ENCODE measurements around the gene SLC35F1. TPM values are rescaled to one million over a fixed set of nuclear protein-coding genes. Genes with fewer than 3 reads are reported as not detected.

SLC35F1 gene
- total RNA-seq, 1 experiment from 2014 or later, result not detected

DNA sequence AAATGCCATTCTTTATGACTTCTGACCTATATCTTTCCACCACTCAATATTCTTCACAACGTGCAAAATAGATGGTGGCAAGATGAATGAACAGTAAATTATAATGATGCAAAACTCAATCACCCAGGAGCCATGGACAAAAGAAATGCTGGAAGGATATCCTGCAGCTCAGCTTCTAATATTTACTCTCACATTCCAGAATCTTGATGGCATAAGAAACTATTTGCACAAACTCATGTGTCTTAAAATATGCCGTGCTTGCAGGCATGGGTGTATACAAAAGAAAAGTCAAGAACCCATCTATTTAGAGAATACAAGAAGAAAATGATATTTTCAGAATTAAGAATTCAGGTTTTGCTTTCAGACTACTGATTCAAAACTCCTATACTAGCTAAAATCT is 217.8 kb downstream of the SLC35F1 start:
- Histone ChIP-seq H3K9me3 (ENCODE audit: insufficient read depth, low read depth) (no peaks in the 10 kb centered on the region), H3K36me3 (ENCODE audit: low read depth) (no peaks in the 10 kb centered on the region), H3K27me3 (ENCODE audit: insufficient read depth, low read depth) (no peaks in the 10 kb centered on the region), H3K4me2 (no peak overlapping the region), H3K79me2 (ENCODE audit: low read depth) (no peaks in the 10 kb centered on the region), H3K4me1 (replicated peaks; ENCODE audit: insufficient read depth) (no peaks in the 10 kb centered on the region), H2AFZ (no peak overlapping the region), H3F3A (ENCODE audit: insufficient read depth, low read depth) (no peaks in the 10 kb centered on the region), H3K4me3 (no peak overlapping the region), H3K27ac (no peak overlapping the region), H4K20me1 (ENCODE audit: insufficient read depth) (no peaks in the 10 kb centered on the region), H3K9me2 (ENCODE audit: insufficient read depth) (no peaks in the 10 kb centered on the region)
- ChIA-PET CTCF (no interaction called here), POLR2A (ENCODE audit: unreplicated experiment) (no interaction called here)
- BruUV-seq (replicated peaks), result no TSS peak
- intact Hi-C loops (cut with micrococcal nuclease; ENCODE audit: unreplicated experiment), result no loop called here
- DNase-seq, result no peak
- TF ChIP-seq EZH2 (IDR thresholded peaks at IDR 0.05; ENCODE audit: low read depth), result no peak
- TF ChIP-seq, protein P1, sequence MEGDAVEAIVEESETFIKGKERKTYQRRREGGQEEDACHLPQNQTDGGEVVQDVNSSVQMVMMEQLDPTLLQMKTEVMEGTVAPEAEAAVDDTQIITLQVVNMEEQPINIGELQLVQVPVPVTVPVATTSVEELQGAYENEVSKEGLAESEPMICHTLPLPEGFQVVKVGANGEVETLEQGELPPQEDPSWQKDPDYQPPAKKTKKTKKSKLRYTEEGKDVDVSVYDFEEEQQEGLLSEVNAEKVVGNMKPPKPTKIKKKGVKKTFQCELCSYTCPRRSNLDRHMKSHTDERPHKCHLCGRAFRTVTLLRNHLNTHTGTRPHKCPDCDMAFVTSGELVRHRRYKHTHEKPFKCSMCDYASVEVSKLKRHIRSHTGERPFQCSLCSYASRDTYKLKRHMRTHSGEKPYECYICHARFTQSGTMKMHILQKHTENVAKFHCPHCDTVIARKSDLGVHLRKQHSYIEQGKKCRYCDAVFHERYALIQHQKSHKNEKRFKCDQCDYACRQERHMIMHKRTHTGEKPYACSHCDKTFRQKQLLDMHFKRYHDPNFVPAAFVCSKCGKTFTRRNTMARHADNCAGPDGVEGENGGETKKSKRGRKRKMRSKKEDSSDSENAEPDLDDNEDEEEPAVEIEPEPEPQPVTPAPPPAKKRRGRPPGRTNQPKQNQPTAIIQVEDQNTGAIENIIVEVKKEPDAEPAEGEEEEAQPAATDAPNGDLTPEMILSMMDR (conservative IDR thresholded peaks at IDR 0.05), result no peak

DNA sequence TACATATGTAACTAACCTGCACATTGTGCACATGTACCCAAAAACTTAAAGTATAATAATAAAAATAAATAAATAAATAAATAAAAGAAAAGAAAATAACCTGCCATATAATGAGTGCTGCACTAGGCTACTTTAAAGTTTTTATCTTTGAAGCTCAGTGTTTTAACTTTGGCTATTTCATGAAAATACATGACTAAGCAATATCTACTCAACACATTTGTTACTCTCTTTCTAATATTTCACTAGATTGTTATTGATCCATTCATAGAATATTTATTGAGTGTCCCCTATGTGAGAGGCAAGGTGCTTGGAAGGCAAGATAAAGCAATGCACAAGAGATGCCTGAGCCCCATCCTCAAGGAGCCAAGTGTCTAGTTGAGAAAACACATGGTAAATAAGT is 221.7 kb downstream of the SLC35F1 start:
- intact Hi-C loops (cut with micrococcal nuclease; ENCODE audit: unreplicated experiment), result no loop called here
- POLR2A ChIA-PET (ENCODE audit: unreplicated experiment), result interaction anchor here (0.6 kb wide), 1 partner anchor 329 kb away, joined by 3 read pairs; no protein-coding TSS in a partner anchor
- Histone ChIP-seq H3F3A (ENCODE audit: insufficient read depth, low read depth) (no peaks in the 10 kb centered on the region), H2AFZ (no peak overlapping the region), H3K4me3 (no peak overlapping the region), H3K36me3 (ENCODE audit: low read depth) (no peaks in the 10 kb centered on the region), H3K27me3 (ENCODE audit: insufficient read depth, low read depth) (no peaks in the 10 kb centered on the region), H3K9me2 (ENCODE audit: insufficient read depth) (no peaks in the 10 kb centered on the region), H3K79me2 (ENCODE audit: low read depth) (no peaks in the 10 kb centered on the region), H3K4me2 (no peak overlapping the region), H3K4me1 (replicated peaks; ENCODE audit: insufficient read depth) (no peaks in the 10 kb centered on the region), H3K9me3 (ENCODE audit: insufficient read depth, low read depth) (0 out of 2 replicates have a peak, but pooled peaks cover 3% of the 10 kb centered on the region), H4K20me1 (ENCODE audit: insufficient read depth) (no peaks in the 10 kb centered on the region), H3K27ac (no peak overlapping the region)
- no peak for TF ChIP-seq EZH2 (IDR thresholded peaks at IDR 0.05; ENCODE audit: low read depth)
- TF ChIP-seq, protein P1 (conservative IDR thresholded peaks at IDR 0.05), result no peak
- BruUV-seq (replicated peaks), result no TSS peak
- CTCF ChIA-PET, result no interaction called here
- DNase-seq, result no peak

DNA sequence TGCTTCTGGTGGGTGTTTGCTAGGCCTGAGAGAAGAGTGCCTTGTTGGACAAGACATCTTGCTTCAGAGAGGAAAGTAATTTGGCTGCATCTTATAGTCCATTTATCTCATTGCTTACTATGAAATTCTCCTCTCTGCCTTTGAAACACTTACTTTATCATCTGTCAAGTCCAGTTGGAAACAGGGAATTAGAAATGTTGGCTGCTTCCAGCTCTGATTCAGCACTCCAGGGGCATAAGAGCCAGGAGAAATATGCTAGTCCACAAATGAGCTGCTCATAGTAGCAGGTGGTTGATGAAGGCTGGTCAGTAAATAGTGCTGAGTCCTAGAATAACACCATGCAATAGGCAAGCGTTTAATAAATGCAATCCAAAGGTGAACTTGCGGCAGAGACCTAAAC is 227.1 kb downstream of the SLC35F1 start:
- no peaks in the 10 kb centered on the region for H3K9me2 ChIP-seq (ENCODE audit: insufficient read depth)
- no peaks in the 10 kb centered on the region for H3K36me3 ChIP-seq (ENCODE audit: low read depth)
- H3K4me2 ChIP-seq, result no peak overlapping the region
- no TSS peak for BruUV-seq (replicated peaks)
- POLR2A ChIA-PET (ENCODE audit: unreplicated experiment), result no interaction called here
- no peaks in the 10 kb centered on the region for H4K20me1 ChIP-seq (ENCODE audit: insufficient read depth)
- DNase-seq, result no peak
- H3K79me2 ChIP-seq (ENCODE audit: low read depth), result no peaks in the 10 kb centered on the region
- intact Hi-C loops (cut with micrococcal nuclease; ENCODE audit: unreplicated experiment), result no loop called here
- TF ChIP-seq, protein P1 (conservative IDR thresholded peaks at IDR 0.05), result no peak
- TF ChIP-seq EZH2 (IDR thresholded peaks at IDR 0.05; ENCODE audit: low read depth), result no peak
- no peaks in the 10 kb centered on the region for H3F3A ChIP-seq (ENCODE audit: insufficient read depth, low read depth)
- no peak overlapping the region for H3K27ac ChIP-seq
- H2AFZ ChIP-seq, result no peak overlapping the region
- H3K27me3 ChIP-seq (ENCODE audit: insufficient read depth, low read depth), result no peaks in the 10 kb centered on the region
- 0 out of 2 replicates have a peak, but pooled peaks cover 3% of the 10 kb centered on the region for H3K9me3 ChIP-seq (ENCODE audit: insufficient read depth, low read depth)
- no peak overlapping the region for H3K4me3 ChIP-seq
- no peaks in the 10 kb centered on the region for H3K4me1 ChIP-seq (replicated peaks; ENCODE audit: insufficient read depth)
- CTCF ChIA-PET, result no interaction called here

All from PC-9 (cell line).